OCI-LY1 (cell line): ENCODE results near the gene GABBR1.

Experiments
- H2AFZ ChIP-seq: fragments of 200-600 bp; sonication (generic), shearing (Covaris generic); 2 replicates; pipeline ENCODE4 v1.6.0; 2014; ENCODE audit warnings: antibody characterized with exemption, mild to moderate bottlenecking, low read length
- H3F3A ChIP-seq: fragments of 200-600 bp; sonication (generic), shearing (Covaris generic); 2 replicates; pipeline ENCODE4 v1.6.0; 2014; ENCODE audit warnings: mild to moderate bottlenecking, antibody characterized with exemption, low read length, moderate library complexity; ENCODE audit not compliant: insufficient read depth
- H3K27ac ChIP-seq: fragments of 200-600 bp; sonication (generic); 2 replicates; pipeline ENCODE4 v1.5.1; 2014; ENCODE audit warnings: low read length, mixed run types, mild to moderate bottlenecking, low read depth; ENCODE audit not compliant: poor library complexity, severe bottlenecking
- H3K27me3 ChIP-seq: fragments of 200-600 bp; sonication (generic); 2 replicates; pipeline ENCODE4 v1.6.0; 2014; ENCODE audit warnings: antibody characterized with exemption, mild to moderate bottlenecking, low read length, moderate library complexity; ENCODE audit not compliant: insufficient read depth
- H3K36me3 ChIP-seq: fragments of 200-600 bp; sonication (generic); 2 replicates; pipeline ENCODE4 v1.6.1; 2014; ENCODE audit warnings: mild to moderate bottlenecking, antibody characterized with exemption, low read length, moderate library complexity, mixed read lengths; ENCODE audit not compliant: insufficient read depth
- H3K4me1 ChIP-seq: fragments of 200-600 bp; sonication (generic); 2 replicates; pipeline ENCODE4 v1.5.1; 2014; ENCODE audit warnings: mild to moderate bottlenecking, low read length, moderate library complexity; ENCODE audit not compliant: insufficient read depth, severe bottlenecking
- H3K4me2 ChIP-seq: fragments of 200-600 bp; sonication (generic), shearing (Covaris generic); 2 replicates; pipeline ENCODE4 v1.6.1; 2014; ENCODE audit warnings: low read length
- H3K4me3 ChIP-seq: fragments of 200-600 bp; sonication (generic); 2 replicates; pipeline ENCODE4 v1.5.1; 2014; ENCODE audit warnings: low read length, low read depth, mild to moderate bottlenecking, mixed read lengths; ENCODE audit not compliant: poor library complexity, severe bottlenecking
- H3K79me2 ChIP-seq: fragments of 200-600 bp; shearing (Covaris generic); 2 replicates; pipeline ENCODE4 v1.6.1; 2016; ENCODE audit warnings: mixed run types, low read length, mixed read lengths; ENCODE audit not compliant: insufficient read depth
- H3K9ac ChIP-seq: fragments of 200-600 bp; sonication (generic), shearing (Covaris generic); 2 replicates; pipeline ENCODE4 v1.6.1; 2014; ENCODE audit warnings: mild to moderate bottlenecking, low read length, mixed read lengths
- H3K9me2 ChIP-seq: fragments of 200-600 bp; sonication (generic), shearing (Covaris generic); 2 replicates; pipeline ENCODE4 v1.6.1; 2014; ENCODE audit warnings: low read depth, mild to moderate bottlenecking, low read length, mixed read lengths
- H3K9me3 ChIP-seq: fragments of 200-600 bp; shearing (Covaris generic); 2 replicates; pipeline ENCODE4 v1.6.1; 2014; ENCODE audit warnings: low read length, mixed read lengths
- H4K20me1 ChIP-seq: fragments of 200-600 bp; sonication (generic), shearing (Covaris generic); 2 replicates; pipeline ENCODE4 v1.6.0; 2016; ENCODE audit warnings: mild to moderate bottlenecking, low read length; ENCODE audit not compliant: insufficient read depth
- CTCF ChIP-seq: fragments of 200-600 bp; sonication (generic), shearing (Covaris generic); IDR thresholded peaks from 2 replicates; pipeline ENCODE4 v1.5.1; 2017; ENCODE audit warnings: mild to moderate bottlenecking, antibody characterized with exemption, low read length, moderate library complexity, mixed read lengths
- EZH2 ChIP-seq: fragments of 200-600 bp; sonication (generic), shearing (Covaris generic); IDR thresholded peaks from 2 replicates; pipeline ENCODE4 v1.8.0; 2017; ENCODE audit warnings: borderline replicate concordance, mixed run types, mild to moderate bottlenecking, antibody characterized with exemption, low read length, moderate library complexity, mixed read lengths

Gene GABBR1

GRCh38 chr6:29603930-29604329, 29.1 kb downstream of the GABBR1 start:
- H3K4me3 ChIP-seq: no peak overlapping the region
- no peaks in the 10 kb centered on the region for H3F3A ChIP-seq
- H3K27ac ChIP-seq: no peak overlapping the region
- TF ChIP-seq EZH2 (no peak), CTCF (no peak)
- no peak overlapping the region for H3K9ac ChIP-seq
- no peak overlapping the region for H3K4me2 ChIP-seq
- no peaks in the 10 kb centered on the region for H3K27me3 ChIP-seq
- no peaks in the 10 kb centered on the region for H3K79me2 ChIP-seq
- H3K9me3 ChIP-seq: no peaks in the 10 kb centered on the region
- no peaks in the 10 kb centered on the region for H3K4me1 ChIP-seq
- no peaks in the 10 kb centered on the region for H4K20me1 ChIP-seq
- H2AFZ ChIP-seq: no peak overlapping the region
- no peaks in the 10 kb centered on the region for H3K9me2 ChIP-seq
- no peaks in the 10 kb centered on the region for H3K36me3 ChIP-seq

GRCh38 chr6:29603456-29603855, 29.5 kb downstream of the GABBR1 start:
- H3K4me2 ChIP-seq: no peak overlapping the region
- H3K27ac ChIP-seq: no peak overlapping the region
- no peaks in the 10 kb centered on the region for H4K20me1 ChIP-seq
- H3K4me1 ChIP-seq: no peaks in the 10 kb centered on the region
- H3K9me2 ChIP-seq: no peaks in the 10 kb centered on the region
- H3K27me3 ChIP-seq: no peaks in the 10 kb centered on the region
- H3K9ac ChIP-seq: no peak overlapping the region
- no peak overlapping the region for H2AFZ ChIP-seq
- H3K79me2 ChIP-seq: no peaks in the 10 kb centered on the region
- TF ChIP-seq CTCF (no peak), EZH2 (no peak)
- H3K4me3 ChIP-seq: no peak overlapping the region
- H3F3A ChIP-seq: no peaks in the 10 kb centered on the region
- H3K9me3 ChIP-seq: no peaks in the 10 kb centered on the region
- no peaks in the 10 kb centered on the region for H3K36me3 ChIP-seq

- H3K36me3 ChIP-seq: no peaks in the 10 kb centered on the region
- no peak overlapping the region for H3K4me2 ChIP-seq
- H3F3A ChIP-seq: no peaks in the 10 kb centered on the region
- no peaks in the 10 kb centered on the region for H3K9me3 ChIP-seq
- no peak overlapping the region for H3K27ac ChIP-seq
- H3K4me1 ChIP-seq: no peaks in the 10 kb centered on the region
- H3K79me2 ChIP-seq: no peaks in the 10 kb centered on the region
- no peak overlapping the region for H2AFZ ChIP-seq
- no peaks in the 10 kb centered on the region for H4K20me1 ChIP-seq
- H3K9me2 ChIP-seq: no peaks in the 10 kb centered on the region
- H3K4me3 ChIP-seq: no peak overlapping the region
- no peaks in the 10 kb centered on the region for H3K27me3 ChIP-seq
- TF ChIP-seq EZH2: no peak
- peak; percentile 25; the same call in 1 of the 2 replicates for TF ChIP-seq CTCF
- no peak overlapping the region for H3K9ac ChIP-seq
These were observed 30.2 kb downstream of the GABBR1 start for GRCh38 chr6:29602564-29603361.
